ENCODE results near the gene STX18.

STX18 gene

GRCh38 chr4:4409416-4410115 lies 132.3 kb downstream of the STX18 start:
- in situ Hi-C loops (cut with HindIII; ENCODE audit: low sequenced_read_pairs), result no loop called here
- TF ChIP-seq CTCF (IDR thresholded peaks at IDR 0.05; ENCODE audit: low read depth, low read length), result no peak
- no peak overlapping the region for H3K4me3 ChIP-seq (ENCODE audit: low read depth, low read length)
- no peak for DNase-seq (ENCODE audit: low read depth, low spot score)

GRCh38 chr4:4408576-4409335 lies 133.1 kb downstream of the STX18 start:
- no peak for TF ChIP-seq CTCF (IDR thresholded peaks at IDR 0.05; ENCODE audit: low read depth, low read length)
- in situ Hi-C loops (cut with HindIII; ENCODE audit: low sequenced_read_pairs), result no loop called here
- DNase-seq (ENCODE audit: low read depth, low spot score), result no peak
- H3K4me3 ChIP-seq (ENCODE audit: low read depth, low read length), result no peak overlapping the region

GRCh38 chr4:4408132-4408523 lies 133.7 kb downstream of the STX18 start:
- TF ChIP-seq CTCF (IDR thresholded peaks at IDR 0.05; ENCODE audit: low read depth, low read length), result no peak
- H3K4me3 ChIP-seq (ENCODE audit: low read depth, low read length), result no peak overlapping the region
- no peak for DNase-seq (ENCODE audit: low read depth, low spot score)
- in situ Hi-C loops (cut with HindIII; ENCODE audit: low sequenced_read_pairs), result no loop called here

- no peak overlapping the region for H3K4me3 ChIP-seq (ENCODE audit: low read depth, low read length)
- no peak for TF ChIP-seq CTCF (IDR thresholded peaks at IDR 0.05; ENCODE audit: low read depth, low read length)
- in situ Hi-C loops (cut with HindIII; ENCODE audit: low sequenced_read_pairs), result no loop called here
- DNase-seq (ENCODE audit: low read depth, low spot score), result no peak
Measured at GRCh38 chr4:4407299-4408131, 134.3 kb downstream of the STX18 start.

- in situ Hi-C loops (cut with HindIII; ENCODE audit: low sequenced_read_pairs), result no loop called here
- no peak overlapping the region for H3K4me3 ChIP-seq (ENCODE audit: low read depth, low read length)
- DNase-seq (ENCODE audit: low read depth, low spot score), result no peak
- TF ChIP-seq CTCF (IDR thresholded peaks at IDR 0.05; ENCODE audit: low read depth, low read length), result no peak
Measured at GRCh38 chr4:4406455-4407298, 135.2 kb downstream of the STX18 start.

Data from astrocyte of the spinal cord (primary cell).